GM18499 (cell line): ENCODE measurements around the gene PPP1CA.
"Not testable (repeated sequence)": the region's sequence is repeated elsewhere in the genome, so short reads cannot be mapped to it uniquely, and the experiment has no call there.

Experiments used
- ATAC-seq: cut with Tn5 transposase; IDR thresholded peaks from one replicate; pipeline ENCODE4 v1.9.1; 2021; ENCODE audit warnings: moderate number of reproducible peaks; ENCODE audit not compliant: insufficient read depth, unreplicated experiment

Gene PPP1CA

GRCh38 chr11:67435031-67435726, 33.5 kb upstream of the PPP1CA start:
- no peak for ATAC-seq

- ATAC-seq, result no peak
Observed at GRCh38 chr11:67434395-67434881, 32.8 kb upstream of the PPP1CA start.

DNA sequence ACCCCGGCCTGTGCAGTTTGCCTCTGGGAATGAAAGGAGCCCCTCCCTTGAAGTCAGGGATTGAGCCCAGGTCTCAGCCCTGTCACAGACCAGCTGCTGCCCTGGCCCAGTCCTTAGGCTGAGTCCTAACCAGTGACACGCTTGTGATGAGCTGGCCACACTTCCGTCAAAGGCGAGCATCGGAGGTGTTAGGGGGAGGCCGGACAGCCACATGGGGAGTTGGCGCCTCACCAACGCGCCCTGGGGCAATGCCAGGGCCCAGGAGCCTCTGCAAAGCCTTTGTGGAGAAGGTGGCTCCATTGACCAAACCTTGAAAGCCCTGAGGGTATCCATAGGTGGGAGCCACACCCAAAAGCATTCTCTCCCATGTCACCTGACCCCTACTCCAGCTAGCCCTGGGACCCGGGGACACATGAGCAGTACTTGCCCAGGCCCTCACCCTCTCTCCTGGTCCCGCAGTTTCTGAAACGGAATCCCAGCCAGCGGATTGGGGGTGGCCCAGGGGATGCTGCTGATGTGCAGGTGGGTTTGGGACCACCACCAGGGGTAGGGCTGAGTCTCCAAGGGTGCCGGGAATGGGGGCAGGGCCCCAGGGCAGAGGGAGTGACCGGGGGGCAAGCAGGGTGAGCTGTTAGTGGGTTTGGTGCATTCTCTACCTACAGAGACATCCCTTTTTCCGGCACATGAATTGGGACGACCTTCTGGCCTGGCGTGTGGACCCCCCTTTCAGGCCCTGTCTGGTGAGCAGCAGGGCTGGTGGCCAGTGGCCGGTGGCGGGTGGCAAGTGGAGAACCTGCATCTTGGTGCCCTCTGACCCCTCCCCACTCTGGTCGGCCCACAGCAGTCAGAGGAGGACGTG, 32.1 kb upstream of the PPP1CA start:
- ATAC-seq, result no peak

- ATAC-seq, result no peak
Observed at GRCh38 chr11:67432655-67433349, 31.1 kb upstream of the PPP1CA start.

DNA sequence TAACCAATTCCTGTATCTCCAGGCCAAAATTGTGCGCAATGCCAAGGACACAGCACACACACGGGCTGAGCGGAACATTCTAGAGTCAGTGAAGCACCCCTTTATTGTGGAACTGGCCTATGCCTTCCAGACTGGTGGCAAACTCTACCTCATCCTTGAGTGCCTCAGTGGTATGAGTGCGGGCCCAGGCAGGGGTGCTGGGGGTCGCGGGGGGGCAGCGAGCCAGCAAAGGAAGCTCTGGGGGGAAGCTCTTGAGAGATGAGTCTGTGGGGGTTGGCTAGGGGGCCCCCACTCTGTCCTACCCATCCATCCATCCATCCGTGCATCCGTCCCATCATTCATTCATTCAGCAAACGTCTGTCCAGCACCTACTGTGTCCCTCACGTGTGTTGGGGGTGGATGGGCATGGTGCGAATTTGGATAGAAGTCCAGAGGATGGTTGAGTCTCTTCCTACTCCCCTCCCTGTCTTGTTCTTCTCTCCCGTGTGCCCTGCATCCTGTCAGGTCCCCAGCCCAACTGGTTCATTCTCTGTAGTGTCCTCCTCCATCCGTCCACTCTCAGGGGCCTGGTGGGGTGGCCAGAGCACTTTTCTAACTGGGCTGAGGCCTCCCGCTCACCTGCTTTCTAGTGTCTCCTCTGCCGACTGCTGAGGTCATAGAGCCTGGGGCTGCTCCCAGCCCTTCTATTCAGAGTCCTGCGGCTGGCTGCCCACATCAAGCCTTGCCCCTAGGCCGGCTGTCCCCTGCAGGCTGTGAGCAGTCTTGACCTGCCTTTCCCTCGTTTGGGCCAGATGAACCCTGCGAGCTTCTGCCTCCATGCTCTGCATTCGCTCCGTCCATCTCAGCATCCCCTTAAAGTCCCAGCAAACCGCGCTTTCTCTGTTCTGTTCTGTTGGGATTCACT, 29.9 kb upstream of the PPP1CA start:
- no peak for ATAC-seq

GRCh38 chr11:67429722-67430121, 28.1 kb upstream of the PPP1CA start:
- no peak for ATAC-seq

GRCh38 chr11:67429038-67429668, 27.5 kb upstream of the PPP1CA start:
- ATAC-seq, result no peak

- peak; percentile 55 for ATAC-seq
Observed at GRCh38 chr11:67428052-67429001, 26.7 kb upstream of the PPP1CA start, which contains the start of gene RPS6KB2. RPS6KB2 (plus strand) TSS chr11:67428494; CDS start chr11:67428546, 52 bp downstream.

DNA sequence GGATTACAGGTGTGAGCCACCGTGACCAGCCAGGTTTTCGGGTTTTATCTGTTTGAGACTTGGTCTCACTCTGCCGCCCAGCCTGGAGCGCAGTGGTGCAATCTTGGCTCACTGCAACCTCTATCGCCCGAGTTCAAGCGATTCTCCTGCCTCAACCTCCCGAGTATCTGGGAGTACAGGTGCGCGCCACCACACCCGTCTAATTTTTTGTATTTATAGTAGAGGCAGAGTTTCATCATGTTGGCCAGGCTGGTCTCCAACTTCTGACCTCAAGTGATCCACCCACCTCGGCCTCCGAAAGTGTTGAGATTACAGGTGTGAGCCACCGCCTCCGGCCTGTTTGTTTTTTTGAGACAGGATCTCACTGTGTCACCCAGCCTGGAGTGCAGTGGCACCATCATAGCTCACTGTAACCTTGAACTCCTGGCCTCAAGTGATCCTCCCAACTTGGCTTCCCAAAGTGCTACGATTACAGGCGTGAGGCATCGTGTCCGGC, 25.8 kb upstream of the PPP1CA start:
- not testable (repeated sequence) for ATAC-seq

DNA sequence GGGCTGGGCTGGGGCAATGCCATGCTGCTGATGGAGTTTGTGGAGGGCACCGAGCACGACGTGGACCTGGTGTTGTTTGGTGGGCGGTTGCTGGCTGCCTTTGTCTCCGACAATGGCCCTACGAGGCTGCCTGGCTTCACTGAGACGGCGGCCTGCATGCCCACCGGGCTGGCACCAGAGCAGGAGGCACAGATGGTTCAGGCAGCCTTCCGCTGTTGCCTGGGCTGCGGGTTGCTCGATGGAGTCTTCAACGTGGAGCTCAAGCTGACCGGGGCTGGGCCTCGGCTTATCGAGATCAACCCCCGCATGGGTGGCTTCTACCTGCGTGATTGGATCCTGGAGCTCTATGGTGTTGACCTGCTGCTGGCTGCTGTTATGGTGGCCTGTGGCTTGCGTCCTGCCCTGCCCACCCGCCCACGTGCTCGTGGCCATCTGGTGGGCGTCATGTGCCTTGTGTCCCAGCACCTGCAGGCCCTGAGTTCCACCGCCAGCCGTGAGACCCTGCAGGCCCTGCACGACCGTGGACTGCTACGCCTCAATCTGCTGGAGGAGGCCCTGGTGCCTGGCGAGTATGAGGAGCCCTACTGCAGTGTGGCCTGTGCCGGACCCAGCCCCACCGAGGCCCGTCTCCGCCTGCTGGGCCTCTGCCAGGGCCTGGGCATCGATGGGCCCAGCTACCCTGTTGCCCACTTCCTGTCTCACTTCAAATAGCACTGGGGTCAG, 22.4 kb upstream of the PPP1CA start:
- ATAC-seq, result no peak

- ATAC-seq, result no peak
Observed at GRCh38 chr11:67423466-67423865, 21.8 kb upstream of the PPP1CA start.

DNA sequence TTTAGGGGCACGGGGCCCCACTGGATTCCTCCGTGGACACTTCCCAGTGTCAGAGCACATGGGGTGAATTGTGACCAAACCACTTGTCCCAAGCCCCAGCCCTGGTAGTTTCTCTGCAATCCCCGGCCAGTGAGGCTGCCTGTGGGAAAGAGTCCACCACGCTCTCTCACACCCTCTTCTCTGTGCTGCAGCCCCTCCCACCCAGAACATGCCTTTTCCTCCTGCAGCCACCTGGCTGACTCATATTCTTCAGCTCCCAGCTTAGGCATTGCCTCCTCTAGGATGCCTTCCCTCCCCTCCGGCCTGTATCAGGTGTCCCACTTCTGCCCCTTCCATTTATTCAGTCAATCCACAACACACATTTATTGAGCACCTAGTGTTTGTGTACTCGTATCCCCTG, 21.2 kb upstream of the PPP1CA start:
- ATAC-seq, result no peak

DNA sequence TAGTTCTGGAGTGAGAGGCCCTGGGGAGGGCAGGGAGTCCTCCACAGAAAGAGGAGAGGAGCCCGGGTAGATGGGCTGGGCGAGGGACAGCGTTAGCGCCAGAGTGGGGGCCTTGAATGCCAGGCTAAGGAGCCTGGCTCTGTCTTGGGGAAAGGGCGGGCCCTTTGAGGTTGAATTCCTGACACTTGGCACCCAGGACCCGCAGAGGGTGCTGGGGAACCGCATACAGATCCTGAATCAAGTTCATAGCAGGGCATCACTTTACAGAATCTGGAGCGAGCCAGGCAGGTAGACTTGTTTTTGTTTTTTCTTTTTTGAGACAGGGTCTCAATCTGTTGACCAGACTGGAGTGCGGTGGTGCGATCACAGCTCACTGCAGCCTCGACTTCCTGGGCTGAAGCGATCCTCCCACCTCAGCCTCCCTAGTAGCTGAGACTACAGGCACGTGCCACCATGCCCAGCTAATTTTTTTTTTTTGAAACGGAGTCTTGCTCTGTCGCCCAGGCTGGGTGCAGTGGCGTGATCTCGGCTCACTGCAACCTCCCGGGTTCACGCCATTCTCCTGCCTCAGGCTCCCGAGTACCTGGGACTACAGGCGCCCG, 19.9 kb upstream of the PPP1CA start:
- no peak for ATAC-seq

GRCh38 chr11:67420646-67421429, 19.2 kb upstream of the PPP1CA start:
- peak; percentile 48 for ATAC-seq

- no peak for ATAC-seq
Observed at GRCh38 chr11:67420147-67420645, 18.5 kb upstream of the PPP1CA start.
